LHCN-M2 (cell line): Measurements from ENCODE around the gene ZNF25. TPM values are rescaled to one million over a fixed set of nuclear protein-coding genes. Genes with fewer than 3 reads are reported as not detected.
A peak's percentile ranks its signal among the peaks of the same experiment; 100 is the strongest.
"Not testable (repeated sequence)": the region's sequence is repeated elsewhere in the genome, so short reads cannot be mapped to it uniquely, and the experiment has no call there.

ENCODE experiments used
- DNase-seq: peaks from one replicate; pipeline ENCODE4 v3.0.0-alpha.2; 2012; ENCODE audit warnings: low read depth
- polyA plus RNA-seq: library from polyadenylated mRNA; unstranded; fragments of >200 nt; gene quantifications from one replicate; pipeline ENCODE4 v1.2.1, GENCODE V29; 2012; ENCODE audit warnings: missing spikeins
- total RNA-seq: library from RNA; depleted of rRNA; stranded (reverse); fragments of >200 nt; gene quantifications from 2 replicates; pipeline ENCODE4 v1.2.3, GENCODE V29; 2014; rRNA removed

ZNF25 gene
- 9.6 TPM in 2 replicates for total RNA-seq
- polyA plus RNA-seq, result 2.4 TPM

- peak; percentile 98 for DNase-seq
These were observed at the start of gene ZNF25 for GRCh38 chr10:37976091-37976879. Gene ZNF25 (minus strand): TSS chr10:37976647. CDS start chr10:37971722, 4,925 bp downstream.

GRCh38 chr10:38025283-38025682 is 48.8 kb upstream of the ZNF25 start:
- no peak for DNase-seq

GRCh38 chr10:38019124-38019523 is 42.7 kb upstream of the ZNF25 start:
- not testable (repeated sequence) for DNase-seq

- no peak for DNase-seq
These were observed 39.9 kb upstream of the ZNF25 start for GRCh38 chr10:38016354-38016753.

GRCh38 chr10:38010119-38010903 is 33.9 kb upstream of the ZNF25 start, which contains the start of gene ZNF33A:
Gene ZNF33A (plus strand): TSS chr10:38010675. CDS start chr10:38012342, 1,667 bp downstream.
- DNase-seq, result peak; percentile 90

GRCh38 chr10:38007991-38008390 is 31.5 kb upstream of the ZNF25 start:
- DNase-seq, result no peak

- DNase-seq, result no peak
These were observed 31.1 kb upstream of the ZNF25 start for GRCh38 chr10:38007551-38007950.

GRCh38 chr10:38003588-38003987 is 27.1 kb upstream of the ZNF25 start:
- DNase-seq, result no peak

GRCh38 chr10:38003026-38003425 is 26.6 kb upstream of the ZNF25 start:
- DNase-seq, result no peak

- DNase-seq, result not testable (repeated sequence)
These were observed 24.0 kb upstream of the ZNF25 start for GRCh38 chr10:38000474-38000873.

- DNase-seq, result not testable (repeated sequence)
These were observed 22.5 kb upstream of the ZNF25 start for GRCh38 chr10:37998920-37999319.

GRCh38 chr10:37992083-37992482 is 15.6 kb upstream of the ZNF25 start:
- no peak for DNase-seq

GRCh38 chr10:37991655-37992054 is 15.2 kb upstream of the ZNF25 start:
- DNase-seq, result no peak

GRCh38 chr10:37976880-37977203 is 395 bp upstream of the ZNF25 start:
- no peak for DNase-seq

GRCh38 chr10:37975401-37975991 is 951 bp downstream of the ZNF25 start:
- DNase-seq, result peak; percentile 33

- no peak for DNase-seq
These were observed 4.1 kb downstream of the ZNF25 start for GRCh38 chr10:37972396-37972795.

- DNase-seq, result peak; percentile 3
These were observed 11.4 kb downstream of the ZNF25 start for GRCh38 chr10:37965006-37965405.

GRCh38 chr10:37960591-37961137 is 15.8 kb downstream of the ZNF25 start:
- no peak for DNase-seq

- DNase-seq, result no peak
These were observed 18.6 kb downstream of the ZNF25 start for GRCh38 chr10:37957841-37958240.

GRCh38 chr10:37952926-37953325 is 23.5 kb downstream of the ZNF25 start:
- no peak for DNase-seq

GRCh38 chr10:37952043-37952755 is 24.2 kb downstream of the ZNF25 start:
- DNase-seq, result no peak
